Lower leg skin (tissue), 3 donors: Measurements from ENCODE around the gene PPP1R13B.

Source experiments
- CTCF ChIP-seq, 3 donors: fragments of 450-650 bp; IDR thresholded peaks; one replicate each; pipeline ENCODE4 v1.5.1; 2016; ENCODE audit warnings: antibody characterized with exemption in 3 of 3, mild to moderate bottlenecking in 3 of 3, moderate library complexity in 2 of 3
- POLR2A ChIP-seq, 2 donors: fragments of 450-650 bp; IDR thresholded peaks; one replicate each; pipeline ENCODE4 v1.6.1; 2016 to 2017; ENCODE audit warnings: antibody characterized with exemption in 2 of 2, mild to moderate bottlenecking in 1 of 2, moderate library complexity in 1 of 2

GRCh38 chr14:103739793-103740501 is 107.4 kb downstream of the PPP1R13B start:
- TF ChIP-seq POLR2A (IDR thresholded peaks at IDR 0.05) (no peak), CTCF (IDR thresholded peaks at IDR 0.05) (no peak)
